PC-9 (cell line): Measurements from ENCODE around the gene ISM2.

Experiments used
- EZH2 ChIP-seq: fragments of 200-600 bp; sonication (generic); IDR thresholded peaks from 2 replicates; pipeline ENCODE4 v1.8.0; 2017; ENCODE audit warnings: antibody characterized with exemption, low read depth
- TF ChIP-seq, protein P1 (sequence below): fragments of 200-600 bp; sonication (generic); conservative IDR thresholded peaks from 2 replicates; pipeline ENCODE4 v1.6.1; 2017; ENCODE audit warnings: mixed run types, antibody characterized with exemption, mild to moderate bottlenecking, moderate library complexity

DNA sequence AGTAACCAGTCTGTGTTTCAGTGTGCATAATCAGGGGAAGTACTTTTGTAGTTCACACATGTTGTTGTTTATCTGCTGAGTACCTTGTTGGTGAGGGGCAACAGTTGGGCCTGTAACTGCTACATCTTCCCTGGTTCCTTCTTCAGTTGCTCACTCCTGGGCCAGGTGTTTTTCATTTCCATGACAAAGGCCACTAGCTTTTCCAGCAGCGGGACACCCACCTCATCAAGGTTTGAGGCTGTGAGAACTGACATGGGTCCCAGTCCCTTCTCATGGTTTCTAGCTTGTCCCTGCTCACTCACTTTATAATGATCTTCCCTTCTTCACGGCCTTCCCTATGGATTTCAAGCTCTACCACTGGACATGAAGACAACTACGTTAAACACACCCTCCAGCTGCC is 73.8 kb downstream of the ISM2 start:
- TF ChIP-seq, protein P1, sequence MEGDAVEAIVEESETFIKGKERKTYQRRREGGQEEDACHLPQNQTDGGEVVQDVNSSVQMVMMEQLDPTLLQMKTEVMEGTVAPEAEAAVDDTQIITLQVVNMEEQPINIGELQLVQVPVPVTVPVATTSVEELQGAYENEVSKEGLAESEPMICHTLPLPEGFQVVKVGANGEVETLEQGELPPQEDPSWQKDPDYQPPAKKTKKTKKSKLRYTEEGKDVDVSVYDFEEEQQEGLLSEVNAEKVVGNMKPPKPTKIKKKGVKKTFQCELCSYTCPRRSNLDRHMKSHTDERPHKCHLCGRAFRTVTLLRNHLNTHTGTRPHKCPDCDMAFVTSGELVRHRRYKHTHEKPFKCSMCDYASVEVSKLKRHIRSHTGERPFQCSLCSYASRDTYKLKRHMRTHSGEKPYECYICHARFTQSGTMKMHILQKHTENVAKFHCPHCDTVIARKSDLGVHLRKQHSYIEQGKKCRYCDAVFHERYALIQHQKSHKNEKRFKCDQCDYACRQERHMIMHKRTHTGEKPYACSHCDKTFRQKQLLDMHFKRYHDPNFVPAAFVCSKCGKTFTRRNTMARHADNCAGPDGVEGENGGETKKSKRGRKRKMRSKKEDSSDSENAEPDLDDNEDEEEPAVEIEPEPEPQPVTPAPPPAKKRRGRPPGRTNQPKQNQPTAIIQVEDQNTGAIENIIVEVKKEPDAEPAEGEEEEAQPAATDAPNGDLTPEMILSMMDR, result no peak
- no peak for TF ChIP-seq EZH2
